HG02588 (cell line): ENCODE data around the gene SPRY4.
A peak's percentile ranks its signal among the peaks of the same experiment; 100 is the strongest.
"Not testable (repeated sequence)": the region's sequence is repeated elsewhere in the genome, so short reads cannot be mapped to it uniquely, and the experiment has no call there.

ENCODE experiments used
- ATAC-seq: cut with Tn5 transposase; IDR thresholded peaks from one replicate; pipeline ENCODE4 v1.9.1; 2021; ENCODE audit warnings: mild to moderate bottlenecking, moderate library complexity; ENCODE audit not compliant: unreplicated experiment

The SPRY4 gene

GRCh38 chr5:142295960-142296860 is 28.6 kb downstream of the SPRY4 start:
- ATAC-seq: no peak

- ATAC-seq: no peak
These were observed 29.6 kb downstream of the SPRY4 start for GRCh38 chr5:142295084-142295758.

GRCh38 chr5:142293486-142293885 is 31.3 kb downstream of the SPRY4 start:
- no peak for ATAC-seq

DNA sequence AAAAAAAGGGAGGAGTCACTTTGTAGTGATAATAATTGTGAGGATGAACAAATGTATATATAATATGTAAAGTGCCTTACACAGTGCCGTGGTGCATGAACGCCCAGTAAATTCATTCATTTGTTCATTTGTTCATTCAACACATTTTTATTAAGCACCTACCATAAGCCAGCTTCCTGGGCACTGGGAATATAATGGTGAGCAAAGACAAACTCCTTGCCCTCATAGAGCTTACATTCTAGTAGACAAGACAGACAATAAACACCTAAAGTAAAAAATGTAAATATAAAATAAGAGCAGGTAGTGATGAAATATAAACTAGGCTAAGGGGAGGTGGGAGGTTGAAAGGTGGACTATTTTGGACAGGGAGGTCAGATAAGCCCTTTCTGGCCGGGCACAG is 32.0 kb downstream of the SPRY4 start:
- ATAC-seq: no peak

GRCh38 chr5:142292249-142292648 is 32.6 kb downstream of the SPRY4 start:
- no peak for ATAC-seq

GRCh38 chr5:142290577-142291299 is 34.1 kb downstream of the SPRY4 start:
- ATAC-seq: no peak

GRCh38 chr5:142289708-142290576 is 34.9 kb downstream of the SPRY4 start:
- ATAC-seq: no peak

GRCh38 chr5:142287973-142288313 is 36.9 kb downstream of the SPRY4 start:
- ATAC-seq: peak; percentile 47

DNA sequence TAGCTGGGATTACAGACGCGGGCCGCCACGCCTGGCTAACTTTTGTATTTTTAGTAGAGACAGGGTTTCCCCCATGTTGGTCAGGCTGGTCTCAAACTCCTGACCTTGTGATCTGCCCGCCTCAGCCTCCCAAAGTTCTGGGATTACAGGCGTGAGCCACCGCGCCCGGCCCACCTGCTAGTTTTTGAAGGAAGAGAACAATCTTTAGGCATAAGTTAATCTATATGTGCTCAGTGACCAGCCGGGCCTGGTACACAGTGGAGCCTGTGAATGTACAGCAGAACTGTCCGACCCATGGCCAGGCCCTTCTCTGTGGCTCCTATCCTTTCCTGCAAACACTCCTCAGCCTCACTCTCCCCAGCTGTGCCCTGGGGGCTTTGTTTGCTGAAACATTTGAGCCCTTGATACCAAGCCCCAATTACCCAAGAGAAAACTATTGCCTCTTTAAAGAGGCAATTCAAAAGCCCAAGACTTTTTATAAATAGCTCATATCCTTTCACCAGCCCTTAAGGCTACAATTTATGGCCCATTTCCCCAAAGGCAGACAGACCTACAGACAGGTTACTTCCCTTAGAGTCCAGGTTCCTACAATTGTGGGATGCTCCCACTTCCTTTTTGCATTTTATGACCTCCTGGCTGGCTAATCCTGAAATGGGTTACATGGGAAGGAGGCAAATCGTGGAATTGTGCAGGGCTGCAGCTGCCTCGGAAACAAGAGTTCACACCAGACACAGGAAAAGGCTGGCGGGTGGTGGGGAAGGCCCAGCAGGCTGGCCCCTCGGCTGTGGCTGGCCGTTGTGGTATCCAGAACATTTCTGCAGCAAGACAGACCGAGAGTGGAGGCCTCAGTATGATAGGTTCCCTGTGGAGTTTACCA is 37.5 kb downstream of the SPRY4 start:
- ATAC-seq: peak; percentile 54

GRCh38 chr5:142286111-142286510 is 38.7 kb downstream of the SPRY4 start:
- no peak for ATAC-seq

DNA sequence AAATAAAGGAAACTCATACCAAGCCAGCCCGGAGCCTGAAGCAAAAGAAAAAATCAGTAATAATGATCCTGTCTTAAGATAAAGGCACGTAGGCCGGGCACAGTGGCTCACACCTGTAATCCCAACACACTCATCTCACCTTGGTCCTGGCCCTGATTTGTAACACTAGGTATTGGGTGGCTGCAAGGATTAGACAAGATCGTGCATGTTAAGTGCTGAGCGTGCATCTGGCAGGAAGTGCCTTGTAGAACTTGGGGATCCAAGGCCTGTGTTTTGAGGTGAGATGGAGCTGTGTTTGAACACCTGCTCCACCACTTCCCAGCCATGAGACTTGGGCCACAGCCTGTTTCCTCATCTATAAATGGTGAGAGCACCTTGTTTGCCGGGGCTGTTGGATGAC is 41.5 kb downstream of the SPRY4 start:
- no peak for ATAC-seq

GRCh38 chr5:142281966-142282365 is 42.9 kb downstream of the SPRY4 start:
- no peak for ATAC-seq

GRCh38 chr5:142281008-142281367 is 43.8 kb downstream of the SPRY4 start:
- no peak for ATAC-seq

DNA sequence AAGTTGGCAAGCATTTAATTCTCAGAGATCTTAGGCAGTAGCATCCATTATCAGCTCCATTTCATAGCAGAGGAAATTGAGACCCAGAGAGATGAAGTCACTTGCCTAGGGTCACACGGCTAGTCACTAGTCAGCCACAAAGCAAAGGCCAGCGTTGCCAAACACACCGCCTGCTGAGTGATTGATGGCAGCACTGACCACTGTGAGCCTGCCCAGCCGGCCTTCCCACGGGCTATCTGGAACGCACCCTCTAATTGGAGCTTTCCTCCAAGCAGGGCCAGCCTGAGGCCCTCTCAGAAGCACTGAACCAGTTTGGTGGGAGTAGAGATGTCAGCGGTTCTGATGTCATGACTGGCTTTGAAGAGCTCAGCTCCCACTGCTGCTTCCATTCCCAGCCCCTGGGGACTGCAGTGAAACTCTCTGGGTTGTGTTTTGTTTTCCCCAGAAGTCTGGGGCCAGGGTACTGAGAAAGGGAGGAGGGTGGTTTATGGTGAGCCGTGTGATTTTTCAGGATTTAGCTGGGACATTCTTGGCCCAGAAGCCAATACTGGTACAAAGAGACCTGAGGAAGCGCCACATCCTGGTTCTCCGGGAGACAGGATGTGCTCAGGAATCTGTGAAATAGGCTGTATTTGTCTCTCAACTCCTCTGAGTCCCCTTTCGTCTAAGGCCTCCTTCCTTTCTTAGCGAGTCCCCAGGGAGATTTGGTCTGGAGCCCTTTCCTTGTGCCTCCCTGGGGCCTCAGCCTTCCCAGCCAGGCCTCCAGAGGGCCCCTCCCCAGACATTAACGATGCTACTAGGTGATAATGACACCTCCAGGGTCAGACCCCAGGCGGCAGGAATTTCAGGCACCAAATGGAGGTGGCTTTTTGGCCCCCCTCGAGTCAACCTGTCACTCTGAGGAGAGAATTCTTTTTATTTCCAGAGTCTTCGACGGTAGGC is 44.5 kb downstream of the SPRY4 start:
- no peak for ATAC-seq

GRCh38 chr5:142278627-142279026 is 46.2 kb downstream of the SPRY4 start:
- no peak for ATAC-seq

- ATAC-seq: no peak
These were observed 47.0 kb downstream of the SPRY4 start for GRCh38 chr5:142277796-142278195.

DNA sequence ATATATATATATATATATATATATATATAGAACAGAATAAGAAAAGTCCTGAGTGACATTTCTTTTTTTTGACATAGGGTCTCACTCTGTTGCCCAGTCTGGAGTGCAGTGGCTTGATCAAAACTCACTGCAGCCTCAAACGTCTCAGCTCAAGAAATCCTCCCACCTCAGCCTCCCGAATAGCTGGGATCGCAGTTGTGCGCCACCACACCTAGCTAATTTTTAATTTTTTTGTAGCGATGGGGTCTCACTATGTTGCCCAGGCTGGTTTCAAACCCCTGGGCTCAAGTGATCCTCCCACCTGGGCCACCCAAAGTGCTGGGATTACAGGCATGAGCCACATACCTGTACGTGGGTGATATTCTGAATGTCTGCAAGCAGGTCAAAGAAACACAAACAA is 48.3 kb downstream of the SPRY4 start:
- no peak for ATAC-seq

DNA sequence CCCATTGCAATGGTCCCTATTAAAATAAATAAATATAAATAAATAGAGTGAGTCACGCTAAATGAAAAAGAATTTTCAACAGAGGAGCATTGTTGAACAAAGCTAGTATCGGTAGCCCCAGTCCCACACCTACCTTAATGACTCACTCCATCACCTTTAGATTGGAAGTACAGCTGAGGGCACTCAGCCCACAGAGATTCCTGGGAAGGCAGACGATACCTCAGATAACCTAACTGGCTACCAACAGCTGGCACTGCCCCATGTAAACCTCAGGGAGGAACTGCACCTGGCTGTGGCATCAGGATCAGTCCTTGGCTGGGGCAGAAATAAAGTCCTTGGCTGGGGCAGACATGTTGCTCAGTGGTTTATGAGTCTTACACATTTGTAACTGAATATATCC is 49.3 kb downstream of the SPRY4 start:
- no peak for ATAC-seq

GRCh38 chr5:142272596-142272995 is 52.2 kb downstream of the SPRY4 start:
- not testable (repeated sequence) for ATAC-seq
